ENCODE measurements around the gene FADS2.

DNA sequence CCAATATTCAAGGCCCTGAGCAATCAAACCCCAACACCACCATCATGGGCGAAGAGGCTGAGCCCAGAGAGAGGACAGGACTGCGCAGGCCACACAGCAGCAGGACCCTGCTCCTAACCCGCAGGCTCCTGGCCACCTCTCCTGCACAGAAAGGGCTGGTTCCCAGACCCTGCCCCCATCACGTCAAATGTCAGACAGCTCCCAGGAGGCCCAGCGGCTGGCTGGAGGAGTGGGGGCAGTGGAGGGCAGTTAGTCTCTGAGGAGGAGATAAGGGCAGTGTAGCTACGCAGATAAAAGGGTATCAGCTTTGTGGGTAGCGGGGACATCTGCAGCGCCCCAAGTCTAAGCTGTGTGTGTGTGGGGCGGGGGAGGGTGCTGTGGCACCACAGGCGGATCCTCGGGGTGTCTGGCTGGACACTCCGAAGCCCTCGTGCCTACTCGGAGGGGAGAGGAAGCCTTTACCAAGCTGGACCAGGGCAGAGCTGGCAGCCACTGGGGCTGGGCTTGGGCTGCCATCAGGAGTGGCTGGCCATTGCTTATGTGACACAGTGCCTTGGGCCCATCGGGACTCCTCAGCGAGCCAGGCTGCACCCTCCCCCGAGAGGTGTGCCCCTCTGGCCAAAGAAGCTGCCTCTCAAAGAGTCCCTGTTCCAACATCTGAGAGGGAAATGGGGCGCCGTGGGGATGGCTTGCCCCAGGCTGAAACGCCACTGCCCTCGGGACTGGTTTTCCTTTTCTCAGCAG, 41.8 kb downstream of the FADS2 start:
- no peak for TF ChIP-seq HOXB13 (CRISPR knock-in tag; IDR thresholded peaks at IDR 0.05; ENCODE audit: low read depth)
- no peak for TF ChIP-seq EP300 (IDR thresholded peaks at IDR 0.05)
- TF ChIP-seq MAFK (IDR thresholded peaks at IDR 0.05; ENCODE audit: partially characterized antibody), result no peak
- TF ChIP-seq PBX3 (IDR thresholded peaks at IDR 0.05), result no peak
- no peak for TF ChIP-seq CTCF (IDR thresholded peaks at IDR 0.05)
- TF ChIP-seq RAD21 (conservative IDR thresholded peaks at IDR 0.05 in 1 of 2, IDR thresholded peaks at IDR 0.05 in 1 of 2), result no peak
- no peak for TF ChIP-seq CBX2 (IDR thresholded peaks at IDR 0.05; ENCODE audit: borderline replicate concordance, low read depth)
- no peak for TF ChIP-seq POLR2A (IDR thresholded peaks at IDR 0.05; ENCODE audit: low read length)
- TF ChIP-seq RCOR1 (IDR thresholded peaks at IDR 0.05; ENCODE audit: low read depth, low read length), result no peak
- TF ChIP-seq, protein P1, sequence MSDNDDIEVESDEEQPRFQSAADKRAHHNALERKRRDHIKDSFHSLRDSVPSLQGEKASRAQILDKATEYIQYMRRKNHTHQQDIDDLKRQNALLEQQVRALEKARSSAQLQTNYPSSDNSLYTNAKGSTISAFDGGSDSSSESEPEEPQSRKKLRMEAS (IDR thresholded peaks at IDR 0.05), result no peak
- no peak for TF ChIP-seq KDM1A (IDR thresholded peaks at IDR 0.05; ENCODE audit: low read depth)
- TF ChIP-seq TFCP2L1 (CRISPR knock-in tag; IDR thresholded peaks at IDR 0.05), result no peak
- TF ChIP-seq CEBPB (IDR thresholded peaks at IDR 0.05), result no peak

All from A549 (cell line).